T1000 (cell line): ENCODE measurements around the gene RASGRP1.

Experiments
- DNase-seq: peaks from one replicate; lab custom pipeline; 2025; ENCODE audit warnings: mixed read lengths; lab: John Stamatoyannopoulos, UW

Gene RASGRP1

GRCh38 chr15:38504680-38505467 is 59.7 kb downstream of the RASGRP1 start:
- no peak for DNase-seq

- DNase-seq, result no peak
These were observed 61.1 kb downstream of the RASGRP1 start for GRCh38 chr15:38503496-38503895.

DNA sequence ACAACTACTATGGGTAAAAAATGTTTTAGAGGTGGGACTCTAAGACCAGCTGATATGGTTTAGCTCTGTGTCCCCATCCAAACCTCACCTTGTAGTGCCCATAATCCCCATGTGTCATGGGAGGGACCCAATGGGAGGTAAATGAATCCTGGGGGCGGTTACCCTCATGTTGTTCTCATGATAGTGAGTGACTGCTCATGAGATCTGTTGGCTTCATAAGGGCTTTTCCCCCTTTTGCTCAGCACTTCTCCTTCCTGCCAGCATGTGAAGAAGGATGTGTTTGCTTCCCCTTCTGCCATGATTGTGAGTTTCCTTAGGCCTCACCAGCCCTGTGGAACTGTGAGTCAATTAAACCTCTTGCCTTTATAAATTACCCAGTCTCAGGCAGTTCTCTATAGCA is 65.0 kb downstream of the RASGRP1 start:
- DNase-seq, result no peak

DNA sequence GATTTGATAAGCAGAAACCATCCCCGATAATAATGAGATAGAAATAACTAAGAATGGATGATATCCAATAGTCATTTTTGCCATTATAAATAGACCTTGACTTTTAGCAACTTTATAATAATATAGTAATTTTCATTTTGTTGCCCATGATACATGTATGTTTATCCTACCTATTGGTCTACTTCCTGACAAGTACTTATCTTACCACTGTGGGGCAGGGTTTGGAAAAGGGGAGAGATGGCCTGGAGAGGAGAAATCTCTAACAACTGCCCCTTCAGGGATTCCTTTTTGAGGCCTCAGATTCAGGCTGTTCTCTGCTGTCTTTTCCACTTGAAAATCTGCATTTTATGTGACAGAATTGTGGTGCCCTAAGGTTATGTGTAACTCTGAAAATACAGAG is 68.5 kb downstream of the RASGRP1 start:
- DNase-seq, result no peak

DNA sequence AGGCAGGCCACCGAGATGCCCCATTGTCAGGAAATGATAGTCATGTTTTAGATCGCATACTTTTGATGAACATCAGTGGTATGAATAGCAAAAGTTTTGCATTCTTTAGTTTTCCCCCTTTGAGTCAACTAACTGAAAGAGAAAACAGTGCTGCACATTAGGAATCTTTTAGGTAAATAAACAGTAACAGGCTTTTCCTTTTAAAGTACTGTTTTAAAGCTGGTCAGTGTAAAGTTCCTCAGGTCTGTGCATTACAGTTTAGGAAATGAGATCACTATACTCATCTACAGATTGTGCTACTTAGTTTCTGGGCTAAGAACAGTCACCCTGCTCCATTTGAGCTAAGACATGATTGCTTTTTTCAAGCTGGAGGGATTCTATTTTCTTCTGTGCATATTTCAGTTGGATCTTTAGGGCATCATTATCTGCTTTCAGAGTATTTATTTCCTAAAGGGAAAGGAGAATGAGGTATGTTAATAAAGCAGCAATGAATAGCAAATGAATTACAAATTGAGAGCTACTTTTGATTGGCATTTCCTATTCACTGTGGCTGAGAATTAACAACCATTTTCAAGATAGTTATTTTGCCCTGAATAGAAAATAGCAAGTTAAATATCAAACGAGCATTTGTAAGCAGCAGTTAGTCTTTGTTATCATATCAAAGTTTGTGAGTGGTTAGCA is 74.2 kb downstream of the RASGRP1 start:
- no peak for DNase-seq

DNA sequence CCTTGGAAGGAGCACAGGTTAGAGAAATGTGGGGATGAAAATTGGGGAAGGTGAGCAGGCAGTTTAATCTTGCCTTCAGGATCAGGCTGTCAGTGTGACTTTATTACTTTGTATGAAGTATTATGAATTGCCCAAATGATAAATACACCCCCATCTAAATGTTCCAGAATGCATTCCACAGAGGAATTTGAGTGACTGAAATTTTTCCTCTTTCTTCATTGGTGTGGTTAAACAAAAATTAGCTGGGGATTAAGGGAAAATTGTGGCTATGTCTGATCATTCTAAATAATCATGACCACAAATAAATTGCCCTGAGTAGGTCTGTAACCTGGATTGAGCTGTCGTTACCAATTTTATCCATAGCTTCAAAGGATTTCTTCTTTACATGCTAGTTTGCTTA is 77.2 kb downstream of the RASGRP1 start:
- no peak for DNase-seq

GRCh38 chr15:38486936-38487335 is 77.7 kb downstream of the RASGRP1 start:
- no peak for DNase-seq

DNA sequence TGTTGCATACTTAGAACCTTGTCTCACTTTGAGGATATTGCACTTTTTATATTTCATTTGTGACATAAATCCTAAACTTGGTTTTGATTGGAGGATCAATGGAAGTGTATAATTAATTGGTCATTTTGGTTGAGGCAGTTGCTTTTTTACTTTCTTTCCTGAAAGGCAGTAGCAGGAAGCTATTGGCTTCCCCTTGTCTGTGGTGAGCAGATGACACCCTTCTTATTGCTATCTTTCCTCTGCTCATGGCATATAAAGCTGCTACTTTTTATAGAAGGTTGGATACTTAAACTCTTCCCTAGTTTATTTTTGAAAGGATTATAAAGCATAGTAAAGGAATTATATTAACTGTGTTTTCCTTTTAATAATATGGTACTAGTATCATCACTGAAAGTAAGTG is 82.0 kb downstream of the RASGRP1 start:
- DNase-seq, result no peak

DNA sequence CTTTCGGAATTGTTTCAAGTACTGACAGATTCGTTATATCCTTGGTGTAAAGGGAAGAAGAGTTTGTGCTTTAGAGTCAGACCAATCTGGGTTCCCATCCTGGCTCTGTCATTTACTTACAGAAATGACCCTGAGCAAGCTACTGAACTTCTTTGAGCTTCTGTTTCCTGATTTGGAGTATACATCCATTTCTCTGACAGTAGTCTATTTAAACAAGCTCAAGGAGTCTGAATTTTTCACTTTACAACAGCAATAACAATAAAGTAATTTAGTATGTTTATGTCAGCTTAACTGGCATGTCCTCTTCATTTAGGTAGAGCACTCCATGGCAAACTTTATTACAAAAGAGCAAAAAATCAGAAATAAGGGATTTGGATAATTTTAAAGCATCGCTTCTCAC is 82.9 kb downstream of the RASGRP1 start:
- no peak for DNase-seq

DNA sequence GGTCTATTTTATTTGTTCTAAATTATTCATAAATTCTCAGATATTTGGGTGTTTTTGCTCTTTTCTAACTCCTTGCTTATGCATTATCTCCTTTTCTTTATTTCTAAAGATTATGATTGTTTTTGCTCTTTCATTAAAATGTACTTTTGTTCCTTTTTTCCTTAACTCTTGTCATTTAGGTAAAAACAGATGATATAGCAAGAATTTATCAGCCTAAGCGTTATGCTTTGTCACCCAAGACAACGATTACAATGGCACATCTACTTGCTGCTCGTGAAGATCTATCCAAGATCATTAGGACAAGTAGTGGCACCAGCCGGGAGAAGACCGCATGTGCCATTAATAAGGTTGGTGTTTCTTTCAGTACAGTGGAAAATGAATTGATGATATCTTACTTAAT is 83.5 kb downstream of the RASGRP1 start:
- no peak for DNase-seq

DNA sequence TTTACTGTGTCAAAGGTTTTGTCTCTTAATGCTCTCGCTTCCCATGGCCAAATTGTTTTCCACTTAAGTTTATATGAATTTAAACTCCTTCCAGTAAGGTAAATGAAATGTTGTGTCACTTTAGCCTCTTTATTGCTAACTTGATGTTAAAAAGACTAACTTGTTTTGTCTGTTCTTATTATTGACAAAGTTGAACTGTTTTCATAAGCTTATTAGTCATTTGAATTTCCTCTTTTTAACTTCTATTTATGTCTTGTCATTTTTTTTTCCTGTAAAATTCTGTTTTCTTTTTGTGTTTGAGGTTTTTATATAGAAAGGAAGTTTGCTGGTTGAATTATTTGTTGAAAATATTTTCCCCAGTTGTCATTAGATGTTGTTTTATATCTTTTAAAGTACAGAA is 84.9 kb downstream of the RASGRP1 start:
- no peak for DNase-seq

- no peak for DNase-seq
These were observed 85.3 kb downstream of the RASGRP1 start for GRCh38 chr15:38479266-38479665.

- no peak for DNase-seq
These were observed 87.0 kb downstream of the RASGRP1 start for GRCh38 chr15:38477637-38478036.

DNA sequence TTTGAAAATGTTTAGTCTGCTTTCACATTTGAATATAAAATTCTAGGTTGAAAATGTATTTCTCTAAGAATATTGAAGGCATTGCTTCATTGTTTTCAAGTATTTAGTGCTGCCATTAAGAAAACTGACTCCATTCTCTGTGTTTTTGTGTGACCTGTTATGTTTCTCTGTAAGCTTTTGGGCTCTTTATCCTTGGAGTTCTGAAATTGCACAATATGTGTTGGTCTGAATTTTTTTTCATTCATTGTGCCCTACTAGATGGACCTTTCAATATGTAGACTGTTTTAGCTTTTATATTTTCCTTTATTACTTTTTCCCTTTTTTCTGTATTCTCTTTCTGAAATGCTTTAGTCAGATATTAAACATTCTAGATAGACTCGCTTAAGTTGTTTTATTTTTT is 88.5 kb downstream of the RASGRP1 start:
- DNase-seq, result no peak

- no peak for DNase-seq
These were observed 89.3 kb downstream of the RASGRP1 start for GRCh38 chr15:38475361-38475760.

GRCh38 chr15:38474155-38474757 is 90.4 kb downstream of the RASGRP1 start:
- no peak for DNase-seq

DNA sequence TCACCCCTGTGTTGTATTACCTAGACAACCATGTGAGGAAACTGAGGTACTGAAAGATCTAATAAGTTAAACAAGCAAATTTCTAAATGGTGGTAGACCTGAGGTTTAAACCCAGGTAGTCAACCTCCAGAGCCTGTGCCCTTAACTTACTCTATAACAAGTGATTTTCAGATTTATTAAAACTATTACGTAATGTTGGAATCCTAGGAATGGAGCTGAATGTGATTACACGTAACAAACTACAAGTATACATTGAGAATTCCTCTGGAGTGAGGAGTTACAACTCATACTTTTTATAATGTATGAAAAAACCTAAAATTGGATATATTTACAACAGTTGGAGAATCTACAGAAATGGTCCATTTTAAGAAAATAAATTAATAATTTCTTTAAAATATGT is 92.6 kb downstream of the RASGRP1 start:
- no peak for DNase-seq

DNA sequence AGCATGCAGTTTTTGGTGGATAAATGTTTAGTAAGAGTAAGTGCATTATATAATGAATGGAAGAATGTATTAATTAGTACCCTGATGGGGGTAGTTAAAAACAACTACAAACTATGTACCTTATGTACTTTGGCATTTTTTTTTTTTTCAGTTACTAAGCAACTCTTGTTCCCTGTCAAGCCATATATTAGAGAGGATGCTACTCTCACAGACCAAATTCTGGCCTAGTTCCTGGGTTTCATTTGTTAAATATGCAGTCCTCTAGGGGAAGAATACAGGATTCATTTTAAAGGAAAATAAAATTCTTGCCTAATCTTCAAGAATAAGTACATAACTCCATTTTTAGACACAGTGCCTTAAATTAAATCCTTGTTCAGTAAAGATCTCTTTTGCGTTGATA is 93.8 kb downstream of the RASGRP1 start:
- no peak for DNase-seq

DNA sequence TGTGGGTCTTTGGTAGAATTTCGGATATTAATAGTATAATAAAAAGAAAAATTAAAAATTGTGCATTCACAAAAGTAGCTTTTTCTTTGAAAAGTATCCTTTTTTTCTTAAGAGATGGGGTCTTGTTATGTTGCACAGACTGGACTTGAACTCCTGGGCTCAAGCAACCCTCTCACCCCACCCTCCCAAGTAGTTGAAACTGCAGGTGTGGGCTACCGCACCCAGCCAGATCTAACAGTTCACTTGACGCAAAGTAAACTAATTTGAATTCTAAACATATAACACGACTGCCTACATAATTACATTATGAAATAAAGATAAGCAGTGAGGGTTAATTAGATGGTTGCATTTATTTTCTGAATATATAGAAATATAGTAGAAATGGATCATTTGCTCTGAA is 99.9 kb downstream of the RASGRP1 start:
- DNase-seq, result no peak

DNA sequence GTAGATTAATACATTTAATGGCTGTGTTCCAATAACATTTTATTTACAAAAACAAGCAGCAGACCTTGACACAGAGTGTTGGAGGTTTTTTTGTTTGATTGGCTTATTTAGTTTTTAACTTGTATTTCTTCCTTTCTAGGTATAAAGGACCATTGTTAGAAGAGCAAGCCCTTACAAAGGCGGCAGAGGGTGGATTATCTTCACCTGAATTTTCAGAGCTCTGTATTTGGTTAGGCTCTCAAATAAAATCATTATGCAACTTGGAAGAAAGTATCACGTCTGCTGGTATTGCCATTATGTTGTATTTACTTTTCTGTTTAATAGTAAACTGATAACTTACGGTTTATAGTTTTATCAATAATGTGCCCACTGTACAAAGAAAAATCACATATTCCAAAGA is 100.7 kb downstream of the RASGRP1 start:
- DNase-seq, result no peak

DNA sequence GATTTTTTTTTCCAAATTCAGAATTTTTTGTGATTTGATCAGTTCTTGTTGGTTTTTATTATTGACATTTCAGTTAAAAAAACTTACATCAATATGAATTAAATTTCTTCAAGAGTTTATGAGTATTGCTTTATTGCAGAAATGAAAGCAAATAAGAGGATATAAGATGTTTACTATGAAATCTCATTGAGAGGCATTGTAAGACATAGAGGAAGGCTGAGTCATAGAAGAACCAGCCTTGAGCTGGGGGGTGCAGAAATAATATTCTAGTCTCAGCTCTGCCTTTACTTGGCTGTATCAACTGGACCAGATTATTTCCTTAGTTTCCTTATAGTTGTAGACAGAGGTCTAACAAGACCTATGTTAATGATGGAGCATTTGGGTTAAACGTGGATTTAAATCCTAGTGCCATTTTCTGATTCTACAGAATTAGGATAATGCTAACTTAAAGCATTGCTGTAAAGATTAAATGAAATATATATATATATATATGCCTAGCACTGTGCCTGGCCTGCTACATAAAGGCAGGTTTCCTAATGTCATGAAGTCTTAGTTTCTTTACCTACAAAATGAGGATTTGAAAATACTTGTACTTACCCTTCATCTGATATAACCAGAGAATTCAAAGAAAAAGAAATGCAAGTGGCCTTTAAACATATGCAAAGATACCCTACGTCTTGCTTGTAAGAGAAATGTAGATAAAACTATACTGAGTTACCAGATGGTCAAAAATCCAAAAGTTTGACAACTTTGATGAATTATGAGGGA is 103.4 kb downstream of the RASGRP1 start:
- no peak for DNase-seq

GRCh38 chr15:38460543-38460942 is 104.1 kb downstream of the RASGRP1 start:
- DNase-seq, result no peak

- no peak for DNase-seq
These were observed 105.1 kb downstream of the RASGRP1 start for GRCh38 chr15:38459480-38459879.
